B cell (primary cell): Measurements from ENCODE around the gene GNS. TPM values are rescaled to one million over a fixed set of nuclear protein-coding genes. Genes with fewer than 3 reads are reported as not detected.

Experiments used
- ATAC-seq: fragments of 200-7000 bp; cut with Tn5 transposase; one replicate; pipeline ENCODE4 v1.10.0; 2021; ENCODE audit warnings: low read depth, mild to moderate bottlenecking, moderate number of reproducible peaks, moderate library complexity
- CTCF ChIA-PET: fragments of 350-600 bp; sonication (Branson Sonifier 250); formaldehyde crosslinking; loops from one replicate; lab custom pipeline; 2021; ENCODE audit warnings: antibody characterized with exemption, inconsistent platforms; lab: Charles Lee
- POLR2A ChIA-PET: fragments of 350-600 bp; sonication (Branson Sonifier 250); formaldehyde crosslinking; loops from one replicate; lab custom pipeline; 2021; ENCODE audit warnings: antibody characterized with exemption; lab: Charles Lee
- DNase-seq: peaks from one replicate; pipeline ENCODE4 v3.0.0; 2013
- H2AFZ ChIP-seq: 2 replicates; pipeline ENCODE4 v1.6.1; 2012; ENCODE audit warnings: mild to moderate bottlenecking, low read depth, low read length; ENCODE audit not compliant: insufficient read depth, poor library complexity, severe bottlenecking
- H3K27ac ChIP-seq, 2 donors: 1 replicate in 1 of 2; 2 replicates in 1 of 2; pipeline ENCODE4 v1.5.1; 2012 to 2013; ENCODE audit warnings: low read length in 2 of 2, mild to moderate bottlenecking in 2 of 2, moderate library complexity in 1 of 2
- H3K27me3 ChIP-seq, 4 experiments: fragments of 200-600 bp in 1 of 4; sonication (generic) in 1 of 4; replicated peaks in 1 of 4; 1 replicate in 2 of 4; 2 replicates in 2 of 4; pipeline versions ENCODE4 v1.6.1 to v1.7.0; 2013 to 2016; ENCODE audit warnings: low read length in 3 of 4, mild to moderate bottlenecking in 2 of 4, mixed read lengths in 1 of 4, moderate library complexity in 1 of 4; ENCODE audit not compliant: insufficient read depth in 4 of 4, control insufficient read depth in 3 of 4; ENCODE audit errors: control extremely low read depth in 1 of 4
- H3K36me3 ChIP-seq, 2 experiments: replicated peaks in 1 of 2; 1 replicate in 1 of 2; 2 replicates in 1 of 2; pipeline versions ENCODE4 v1.6.1 to v1.7.1; 2013; ENCODE audit warnings: low read length in 1 of 2; ENCODE audit not compliant: insufficient read depth in 2 of 2, control insufficient read depth in 1 of 2; ENCODE audit errors: control extremely low read depth in 1 of 2, extremely low read depth in 1 of 2
- H3K4me1 ChIP-seq, 2 donors: fragments of 200-600 bp in 1 of 2; sonication (generic) in 1 of 2; 1 replicate in 1 of 2; 2 replicates in 1 of 2; pipeline versions ENCODE4 v1.5.1 to v1.6.1; 2013 to 2017; ENCODE audit warnings: low read length in 2 of 2; ENCODE audit not compliant: control insufficient read depth in 2 of 2, insufficient read depth in 2 of 2
- H3K4me2 ChIP-seq: replicated peaks from 2 replicates; pipeline ENCODE3; 2012; ENCODE audit warnings: mild to moderate bottlenecking, low read depth, low read length; ENCODE audit not compliant: poor library complexity, severe bottlenecking
- H3K4me3 ChIP-seq, 5 experiments: fragments of 200-600 bp in 1 of 5; sonication (generic) in 1 of 5; 1 replicate in 3 of 5; 2 replicates in 2 of 5; pipeline versions ENCODE4 v1.5.1 to v1.7.0; 2011 to 2016; ENCODE audit warnings: low read length in 4 of 5, mild to moderate bottlenecking in 4 of 5, low read depth in 2 of 5, control low read depth in 1 of 5, moderate library complexity in 1 of 5; ENCODE audit not compliant: insufficient read depth in 1 of 5; ENCODE audit errors: control extremely low read depth in 1 of 5, extremely low read depth in 1 of 5
- H3K79me2 ChIP-seq: fragments of 200-600 bp; sonication (generic); one replicate; pipeline ENCODE4 v1.6.0; 2016; ENCODE audit warnings: low read length; ENCODE audit not compliant: control insufficient read depth, insufficient read depth
- H3K9ac ChIP-seq: fragments of 200-600 bp; sonication (generic); 2 replicates; pipeline ENCODE4 v1.6.1; 2017; ENCODE audit warnings: mild to moderate bottlenecking, low read length, moderate library complexity
- H3K9me3 ChIP-seq, 3 donors: one replicate each; pipeline versions ENCODE4 v1.6.1 to v1.7.1; 2013; ENCODE audit warnings: low read length in 2 of 3; ENCODE audit not compliant: control insufficient read depth in 2 of 3, insufficient read depth in 1 of 3; ENCODE audit errors: control extremely low read depth in 1 of 3
- H4K20me1 ChIP-seq: 2 replicates; pipeline ENCODE4 v1.6.0; 2012; ENCODE audit warnings: mild to moderate bottlenecking, low read length; ENCODE audit not compliant: insufficient read depth, control insufficient read depth, poor library complexity, severe bottlenecking
- H3K27ac Mint-ChIP-seq: one replicate; pipeline ENCODE4 v1.8.0; 2021; ENCODE audit warnings: mixed read lengths
- H3K27me3 Mint-ChIP-seq: one replicate; pipeline ENCODE4 v1.8.0; 2021; ENCODE audit warnings: mixed read lengths
- H3K4me1 Mint-ChIP-seq: one replicate; pipeline ENCODE4 v1.8.0; 2021; ENCODE audit warnings: mixed read lengths
- H3K4me3 Mint-ChIP-seq: one replicate; pipeline ENCODE4 v1.8.0; 2021; ENCODE audit warnings: mixed read lengths
- H3K9me3 Mint-ChIP-seq: one replicate; pipeline ENCODE4 v1.8.0; 2022; ENCODE audit warnings: mixed read lengths; ENCODE audit not compliant: insufficient read depth
- CTCF ChIP-seq: fragments of 200-600 bp; IDR thresholded peaks from one replicate; pipeline ENCODE4 v1.8.0; 2022; ENCODE audit warnings: antibody characterized with exemption, mild to moderate bottlenecking
- EZH2 ChIP-seq: IDR thresholded peaks from 2 replicates; pipeline ENCODE4 v1.6.1; 2012; ENCODE audit warnings: borderline replicate concordance, low read depth, mild to moderate bottlenecking, moderate library complexity, low read length; ENCODE audit not compliant: insufficient read depth, poor library complexity, severe bottlenecking
- WGBS: methylation state at CpG from one replicate; pipeline ENCODE4 v1.1.5; 2013; ENCODE audit warnings: missing lambda C conversion rate; ENCODE audit not compliant: insufficient coverage; 5-methylcytosine and 5-hydroxymethylcytosine counted together
- intact Hi-C: fragments of 100-400 bp; cut with micrococcal nuclease; formaldehyde crosslinking; loops from one replicate; pipeline ENCODE4 v1.10.0; 2022
- polyA plus RNA-seq: library from polyadenylated mRNA; depleted of rRNA; stranded (reverse); fragments of >200 nt; gene quantifications from 2 replicates; pipeline ENCODE4 v1.2.3, GENCODE V29; 2012
- total RNA-seq, 2 donors: library from RNA; stranded (reverse); fragments of 120-200 nt in 1 of 2; gene quantifications; 1 replicate in 1 of 2; 2 replicates in 1 of 2; pipeline versions ENCODE4 v1.2.3 to v1.2.4, GENCODE V29; 2013 to 2022

GNS gene
- total and polyA plus RNA-seq, 2 donors (not counting 1 experiment from before 2014, with no cell fraction given), result 7.0 to 26.7 TPM

- H3K4me3 Mint-ChIP-seq, result no peak overlapping the region
- peaks cover 2% of the 10 kb centered on the region for H3K4me1 Mint-ChIP-seq
- Histone ChIP-seq H3K79me2 (no peaks in the 10 kb centered on the region), H3K27me3 (peaks cover 0 to 15% (median 0%) of the 10 kb centered on the region in 4 experiments), H3K4me3 (no peak overlapping the region), H3K27ac (no peak overlapping the region), H3K4me1 (no peaks in the 10 kb centered on the region), H3K9ac (no peak overlapping the region), H4K20me1 (no peaks in the 10 kb centered on the region), H3K4me2 (no peak overlapping the region), H3K9me3 (no peaks in the 10 kb centered on the region), H2AFZ (no peak overlapping the region), H3K36me3 (no peaks in the 10 kb centered on the region)
- peaks cover 34% of the 10 kb centered on the region for H3K27me3 Mint-ChIP-seq
- DNase-seq, result no peak
- ChIA-PET CTCF (interaction anchor here (1.0 kb wide), 2 partner anchors 9 to 11 kb away, joined by 3 read pairs; no protein-coding TSS in a partner anchor), POLR2A (no interaction called here)
- no peaks in the 10 kb centered on the region for H3K9me3 Mint-ChIP-seq
- no peak for ATAC-seq
- TF ChIP-seq EZH2 (no peak), CTCF (no peak)
- intact Hi-C loops, result no loop called here
- WGBS, result 88% methylated on average over 1 of the region's 7 CpGs
- H3K27ac Mint-ChIP-seq, result no peak overlapping the region
Observed at GRCh38 chr12:64806593-64807460, 47.6 kb upstream of the GNS start.

- intact Hi-C loops, result no loop called here
- no peak overlapping the region for H3K9ac ChIP-seq
- H3K4me3 ChIP-seq, result no peak overlapping the region
- no peaks in the 10 kb centered on the region for H4K20me1 ChIP-seq
- H3K4me2 ChIP-seq, result no peak overlapping the region
- WGBS, result 100% methylated on average over 1 of the region's 2 CpGs
- no peaks in the 10 kb centered on the region for H3K36me3 ChIP-seq
- no peak for TF ChIP-seq CTCF
- no peak for TF ChIP-seq EZH2
- no peak overlapping the region for H2AFZ ChIP-seq
- POLR2A ChIA-PET, result no interaction called here
- ATAC-seq (no peak), DNase-seq (no peak)
- Mint-ChIP-seq H3K4me1 (peaks cover 2% of the 10 kb centered on the region), H3K4me3 (no peak overlapping the region), H3K27ac (no peak overlapping the region), H3K9me3 (no peaks in the 10 kb centered on the region), H3K27me3 (peaks cover 30% of the 10 kb centered on the region)
- no peaks in the 10 kb centered on the region for H3K4me1 ChIP-seq
- H3K79me2 ChIP-seq, result no peaks in the 10 kb centered on the region
- CTCF ChIA-PET, result no interaction called here
- no peak overlapping the region for H3K27ac ChIP-seq
- H3K9me3 ChIP-seq, result no peaks in the 10 kb centered on the region
- H3K27me3 ChIP-seq, result peaks cover 0 to 15% (median 0%) of the 10 kb centered on the region in 4 experiments
Observed at GRCh38 chr12:64806173-64806572, 47.0 kb upstream of the GNS start.
